ENCODE measurements around the gene GUCY2F. TPM values are rescaled to one million over a fixed set of nuclear protein-coding genes. Genes with fewer than 3 reads are reported as not detected.

GUCY2F gene
- total RNA-seq, 1 experiment from 2014 or later, result 0.09 TPM

DNA sequence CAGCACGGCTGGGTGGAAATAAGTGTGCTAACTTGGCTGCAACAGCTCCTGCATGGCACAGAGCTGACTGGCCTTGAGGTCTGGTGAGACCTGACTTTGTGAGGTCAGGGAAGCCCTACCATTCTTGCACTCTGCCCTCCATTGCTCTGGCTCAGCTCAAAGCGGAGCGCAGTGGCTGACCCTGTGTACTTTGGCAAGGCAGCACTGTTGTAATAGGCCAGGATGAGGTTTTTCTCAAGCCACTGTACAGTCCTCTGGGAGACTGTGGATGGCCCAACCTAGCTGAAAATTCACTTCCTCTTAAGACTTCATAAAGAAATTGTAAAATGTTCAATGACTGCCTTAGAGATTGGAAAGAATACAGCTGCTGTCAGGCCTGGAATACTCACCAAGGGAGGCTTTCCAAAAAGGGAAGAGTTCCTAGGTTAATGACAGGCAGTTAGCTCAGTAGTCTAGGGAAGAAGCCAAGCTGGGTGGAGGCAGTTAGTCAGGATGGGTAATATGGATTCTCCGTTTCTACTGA lies 129.8 kb downstream of the GUCY2F start:
- Mint-ChIP-seq H3K27me3 (ENCODE audit: low read depth) (no peaks in the 10 kb centered on the region), H3K9me3 (no peaks in the 10 kb centered on the region), H3K36me3 (no peaks in the 10 kb centered on the region), H3K4me1 (no peaks in the 10 kb centered on the region), H3K4me3 (no peak overlapping the region), H3K27ac (peak overlapping the region; percentile 80; the same call in 1 of the 2 replicates)
- POLR2A ChIA-PET, result no interaction called here
- TF ChIP-seq, protein P1, sequence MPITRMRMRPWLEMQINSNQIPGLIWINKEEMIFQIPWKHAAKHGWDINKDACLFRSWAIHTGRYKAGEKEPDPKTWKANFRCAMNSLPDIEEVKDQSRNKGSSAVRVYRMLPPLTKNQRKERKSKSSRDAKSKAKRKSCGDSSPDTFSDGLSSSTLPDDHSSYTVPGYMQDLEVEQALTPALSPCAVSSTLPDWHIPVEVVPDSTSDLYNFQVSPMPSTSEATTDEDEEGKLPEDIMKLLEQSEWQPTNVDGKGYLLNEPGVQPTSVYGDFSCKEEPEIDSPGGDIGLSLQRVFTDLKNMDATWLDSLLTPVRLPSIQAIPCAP (CRISPR knock-in tag; IDR thresholded peaks at IDR 0.05), result no peak
- no peak for TF ChIP-seq SOX15 (CRISPR knock-in tag; IDR thresholded peaks at IDR 0.05)
- TF ChIP-seq, protein P2, sequence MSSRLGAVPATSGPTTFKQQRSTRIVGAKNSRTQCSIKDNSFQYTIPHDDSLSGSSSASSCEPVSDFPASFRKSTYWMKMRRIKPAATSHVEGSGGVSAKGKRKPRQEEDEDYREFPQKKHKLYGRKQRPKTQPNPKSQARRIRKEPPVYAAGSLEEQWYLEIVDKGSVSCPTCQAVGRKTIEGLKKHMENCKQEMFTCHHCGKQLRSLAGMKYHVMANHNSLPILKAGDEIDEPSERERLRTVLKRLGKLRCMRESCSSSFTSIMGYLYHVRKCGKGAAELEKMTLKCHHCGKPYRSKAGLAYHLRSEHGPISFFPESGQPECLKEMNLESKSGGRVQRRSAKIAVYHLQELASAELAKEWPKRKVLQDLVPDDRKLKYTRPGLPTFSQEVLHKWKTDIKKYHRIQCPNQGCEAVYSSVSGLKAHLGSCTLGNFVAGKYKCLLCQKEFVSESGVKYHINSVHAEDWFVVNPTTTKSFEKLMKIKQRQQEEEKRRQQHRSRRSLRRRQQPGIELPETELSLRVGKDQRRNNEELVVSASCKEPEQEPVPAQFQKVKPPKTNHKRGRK (CRISPR knock-in tag; IDR thresholded peaks at IDR 0.05; ENCODE audit: borderline replicate concordance), result no peak
- no peak for DNase-seq (ENCODE audit: low spot score)
- CTCF ChIA-PET, result no interaction called here
- ATAC-seq, result no peak

DNA sequence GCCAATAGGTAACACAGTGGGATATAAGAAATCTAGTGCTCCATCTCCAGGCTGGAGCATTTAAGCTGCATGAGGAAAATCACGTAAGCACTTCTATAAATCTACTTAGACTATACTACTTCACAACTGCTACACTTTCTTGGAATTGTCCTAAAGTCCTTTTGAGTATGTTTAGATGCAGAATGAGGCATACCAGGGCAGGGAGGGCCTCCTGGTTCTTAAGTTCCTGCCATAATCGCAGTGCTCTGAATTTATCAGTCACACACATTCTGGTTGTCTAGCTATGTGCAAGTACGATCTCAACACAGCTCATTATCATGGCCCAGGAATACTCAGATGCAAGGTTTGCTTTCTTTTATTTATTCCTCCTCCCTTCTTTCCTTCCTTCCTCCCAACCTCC lies 130.3 kb downstream of the GUCY2F start:
- H3K4me3 Mint-ChIP-seq, result no peak overlapping the region
- ChIA-PET POLR2A (no interaction called here), CTCF (no interaction called here)
- H3K36me3 Mint-ChIP-seq, result no peaks in the 10 kb centered on the region
- H3K9me3 Mint-ChIP-seq, result no peaks in the 10 kb centered on the region
- H3K27ac Mint-ChIP-seq, result no peak overlapping the region
- no peaks in the 10 kb centered on the region for H3K27me3 Mint-ChIP-seq (ENCODE audit: low read depth)
- DNase-seq (ENCODE audit: low spot score) (no peak), ATAC-seq (no peak)
- TF ChIP-seq ETV6 (CRISPR knock-in tag; IDR thresholded peaks at IDR 0.05), result no peak
- TF ChIP-seq MYBL2 (CRISPR knock-in tag; IDR thresholded peaks at IDR 0.05), result no peak
- TF ChIP-seq, protein P3, sequence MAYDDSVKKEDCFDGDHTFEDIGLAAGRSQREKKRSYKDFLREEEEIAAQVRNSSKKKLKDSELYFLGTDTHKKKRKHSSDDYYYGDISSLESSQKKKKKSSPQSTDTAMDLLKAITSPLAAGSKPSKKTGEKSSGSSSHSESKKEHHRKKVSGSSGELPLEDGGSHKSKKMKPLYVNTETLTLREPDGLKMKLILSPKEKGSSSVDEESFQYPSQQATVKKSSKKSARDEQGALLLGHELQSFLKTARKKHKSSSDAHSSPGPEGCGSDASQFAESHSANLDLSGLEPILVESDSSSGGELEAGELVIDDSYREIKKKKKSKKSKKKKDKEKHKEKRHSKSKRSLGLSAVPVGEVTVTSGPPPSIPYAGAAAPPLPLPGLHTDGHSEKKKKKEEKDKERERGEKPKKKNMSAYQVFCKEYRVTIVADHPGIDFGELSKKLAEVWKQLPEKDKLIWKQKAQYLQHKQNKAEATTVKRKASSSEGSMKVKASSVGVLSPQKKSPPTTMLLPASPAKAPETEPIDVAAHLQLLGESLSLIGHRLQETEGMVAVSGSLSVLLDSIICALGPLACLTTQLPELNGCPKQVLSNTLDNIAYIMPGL (CRISPR knock-in tag; IDR thresholded peaks at IDR 0.05), result no peak
- TF ChIP-seq, protein P4, sequence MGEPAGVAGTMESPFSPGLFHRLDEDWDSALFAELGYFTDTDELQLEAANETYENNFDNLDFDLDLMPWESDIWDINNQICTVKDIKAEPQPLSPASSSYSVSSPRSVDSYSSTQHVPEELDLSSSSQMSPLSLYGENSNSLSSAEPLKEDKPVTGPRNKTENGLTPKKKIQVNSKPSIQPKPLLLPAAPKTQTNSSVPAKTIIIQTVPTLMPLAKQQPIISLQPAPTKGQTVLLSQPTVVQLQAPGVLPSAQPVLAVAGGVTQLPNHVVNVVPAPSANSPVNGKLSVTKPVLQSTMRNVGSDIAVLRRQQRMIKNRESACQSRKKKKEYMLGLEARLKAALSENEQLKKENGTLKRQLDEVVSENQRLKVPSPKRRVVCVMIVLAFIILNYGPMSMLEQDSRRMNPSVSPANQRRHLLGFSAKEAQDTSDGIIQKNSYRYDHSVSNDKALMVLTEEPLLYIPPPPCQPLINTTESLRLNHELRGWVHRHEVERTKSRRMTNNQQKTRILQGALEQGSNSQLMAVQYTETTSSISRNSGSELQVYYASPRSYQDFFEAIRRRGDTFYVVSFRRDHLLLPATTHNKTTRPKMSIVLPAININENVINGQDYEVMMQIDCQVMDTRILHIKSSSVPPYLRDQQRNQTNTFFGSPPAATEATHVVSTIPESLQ (CRISPR knock-in tag; IDR thresholded peaks at IDR 0.05), result no peak
- no peaks in the 10 kb centered on the region for H3K4me1 Mint-ChIP-seq

DNA sequence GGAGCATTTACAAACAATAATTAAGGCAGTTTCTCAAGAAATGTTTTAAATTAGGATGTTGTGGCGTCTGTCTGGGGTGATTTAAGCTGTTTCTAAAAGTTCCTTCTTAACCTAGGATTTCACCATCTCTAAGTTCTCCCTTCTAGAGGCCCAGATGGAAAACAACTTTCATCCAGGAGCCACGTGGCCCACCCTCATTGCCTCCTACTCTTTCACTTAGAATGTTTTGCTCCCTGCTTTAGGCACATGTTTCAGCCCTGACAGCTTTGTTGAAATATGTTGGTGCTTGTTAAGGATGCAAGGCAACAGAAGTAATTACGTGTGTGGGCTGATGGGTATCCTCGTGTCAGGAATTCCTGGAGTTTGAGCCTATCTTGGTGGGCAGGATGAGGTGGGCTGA lies 131.3 kb downstream of the GUCY2F start:
- H3K27ac Mint-ChIP-seq, result no peak overlapping the region
- H3K27me3 Mint-ChIP-seq (ENCODE audit: low read depth), result no peaks in the 10 kb centered on the region
- no peaks in the 10 kb centered on the region for H3K36me3 Mint-ChIP-seq
- H3K4me3 Mint-ChIP-seq, result no peak overlapping the region
- ATAC-seq (no peak), DNase-seq (ENCODE audit: low spot score) (no peak)
- TF ChIP-seq, protein P5, sequence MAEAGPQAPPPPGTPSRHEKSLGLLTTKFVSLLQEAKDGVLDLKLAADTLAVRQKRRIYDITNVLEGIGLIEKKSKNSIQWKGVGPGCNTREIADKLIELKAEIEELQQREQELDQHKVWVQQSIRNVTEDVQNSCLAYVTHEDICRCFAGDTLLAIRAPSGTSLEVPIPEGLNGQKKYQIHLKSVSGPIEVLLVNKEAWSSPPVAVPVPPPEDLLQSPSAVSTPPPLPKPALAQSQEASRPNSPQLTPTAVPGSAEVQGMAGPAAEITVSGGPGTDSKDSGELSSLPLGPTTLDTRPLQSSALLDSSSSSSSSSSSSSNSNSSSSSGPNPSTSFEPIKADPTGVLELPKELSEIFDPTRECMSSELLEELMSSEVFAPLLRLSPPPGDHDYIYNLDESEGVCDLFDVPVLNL (CRISPR knock-in tag; IDR thresholded peaks at IDR 0.05; ENCODE audit: borderline replicate concordance, low read depth), result no peak
- TF ChIP-seq ZNF121 (CRISPR knock-in tag; IDR thresholded peaks at IDR 0.05), result no peak
- no peak for TF ChIP-seq ZNF317 (CRISPR knock-in tag; IDR thresholded peaks at IDR 0.05; ENCODE audit: borderline replicate concordance, low read depth)
- TF ChIP-seq ATF1 (CRISPR knock-in tag; IDR thresholded peaks at IDR 0.05), result no peak
- no peak for TF ChIP-seq NFE2L1 (CRISPR knock-in tag; IDR thresholded peaks at IDR 0.05)
- TF ChIP-seq, protein P6, sequence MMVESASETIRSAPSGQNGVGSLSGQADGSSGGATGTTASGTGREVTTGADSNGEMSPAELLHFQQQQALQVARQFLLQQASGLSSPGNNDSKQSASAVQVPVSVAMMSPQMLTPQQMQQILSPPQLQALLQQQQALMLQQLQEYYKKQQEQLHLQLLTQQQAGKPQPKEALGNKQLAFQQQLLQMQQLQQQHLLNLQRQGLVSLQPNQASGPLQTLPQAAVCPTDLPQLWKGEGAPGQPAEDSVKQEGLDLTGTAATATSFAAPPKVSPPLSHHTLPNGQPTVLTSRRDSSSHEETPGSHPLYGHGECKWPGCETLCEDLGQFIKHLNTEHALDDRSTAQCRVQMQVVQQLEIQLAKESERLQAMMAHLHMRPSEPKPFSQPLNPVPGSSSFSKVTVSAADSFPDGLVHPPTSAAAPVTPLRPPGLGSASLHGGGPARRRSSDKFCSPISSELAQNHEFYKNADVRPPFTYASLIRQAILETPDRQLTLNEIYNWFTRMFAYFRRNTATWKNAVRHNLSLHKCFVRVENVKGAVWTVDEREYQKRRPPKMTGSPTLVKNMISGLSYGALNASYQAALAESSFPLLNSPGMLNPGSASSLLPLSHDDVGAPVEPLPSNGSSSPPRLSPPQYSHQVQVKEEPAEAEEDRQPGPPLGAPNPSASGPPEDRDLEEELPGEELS (CRISPR knock-in tag; IDR thresholded peaks at IDR 0.05), result no peak
- POLR2A ChIA-PET, result no interaction called here
- no peaks in the 10 kb centered on the region for H3K4me1 Mint-ChIP-seq
- CTCF ChIA-PET, result no interaction called here
- H3K9me3 Mint-ChIP-seq, result no peaks in the 10 kb centered on the region
